ENCODE results near the gene IRAK1.

IRAK1 gene

GRCh38 chrX:154013001-154013421, 6.7 kb downstream of the IRAK1 start:
- no peaks in the 10 kb centered on the region for H3K36me3 ChIP-seq (ENCODE audit: control insufficient read depth, insufficient read depth, low read length)
- WGBS (ENCODE audit: extremely low coverage, insufficient coverage, low lambda C conversion rate), result no CpG with 5 or more reads among the region's 17 CpGs

GRCh38 chrX:154012336-154012991, 7.2 kb downstream of the IRAK1 start:
- Histone ChIP-seq H2AK5ac (ENCODE audit: low read length) (no peak overlapping the region), H3K4ac (ENCODE audit: low read depth, low read length) (no peak overlapping the region), H3K79me1 (ENCODE audit: low read length) (no peaks in the 10 kb centered on the region), H4K5ac (ENCODE audit: low read length) (no peak overlapping the region), H2BK15ac (replicated peaks; ENCODE audit: low read depth) (no peak overlapping the region), H3K79me2 (ENCODE audit: control insufficient read depth, insufficient read depth, low read length) (no peaks in the 10 kb centered on the region), H3K36me3 (ENCODE audit: control insufficient read depth, insufficient read depth, low read length) (no peaks in the 10 kb centered on the region), H3K27me3 (ENCODE audit: insufficient read depth, low read length, poor library complexity) (no peaks in the 10 kb centered on the region), H3K23ac (ENCODE audit: low read length) (no peak overlapping the region), H2BK120ac (ENCODE audit: low read depth, low read length) (no peak overlapping the region), H3K4me1 (ENCODE audit: control insufficient read depth, low read depth, low read length) (no peaks in the 10 kb centered on the region), H3K56ac (ENCODE audit: low read length) (no peak overlapping the region), H2BK5ac (ENCODE audit: low read length) (no peak overlapping the region), H3K9ac (ENCODE audit: low read length) (no peak overlapping the region), H3K4me2 (ENCODE audit: low read length) (no peak overlapping the region), H4K8ac (ENCODE audit: low read depth, low read length) (no peak overlapping the region), H3K4me3 (ENCODE audit: low read length) (no peak overlapping the region), H3K18ac (ENCODE audit: low read length) (no peak overlapping the region), H3K27ac (ENCODE audit: low read depth, low read length) (peak overlapping the region; percentile 19)
- peak; percentile 60 for DNase-seq
- WGBS (ENCODE audit: extremely low coverage, insufficient coverage, low lambda C conversion rate), result no CpG with 5 or more reads among the region's 17 CpGs

More at GRCh38 chrX:154013001-154013421, 6.7 kb downstream of the IRAK1 start:
- Histone ChIP-seq H3K4me3 (ENCODE audit: low read length) (no peak overlapping the region), H3K23ac (ENCODE audit: low read length) (no peak overlapping the region), H3K27ac (ENCODE audit: low read depth, low read length) (no peak overlapping the region), H3K18ac (ENCODE audit: low read length) (no peak overlapping the region), H3K4ac (ENCODE audit: low read depth, low read length) (no peak overlapping the region), H4K5ac (ENCODE audit: low read length) (no peak overlapping the region), H2AK5ac (ENCODE audit: low read length) (no peak overlapping the region), H2BK120ac (ENCODE audit: low read depth, low read length) (no peak overlapping the region), H3K27me3 (ENCODE audit: insufficient read depth, low read length, poor library complexity) (no peaks in the 10 kb centered on the region), H3K4me2 (ENCODE audit: low read length) (no peak overlapping the region), H3K56ac (ENCODE audit: low read length) (no peak overlapping the region), H3K4me1 (ENCODE audit: control insufficient read depth, low read depth, low read length) (no peaks in the 10 kb centered on the region), H3K79me1 (ENCODE audit: low read length) (no peaks in the 10 kb centered on the region), H2BK5ac (ENCODE audit: low read length) (no peak overlapping the region), H4K8ac (ENCODE audit: low read depth, low read length) (no peak overlapping the region), H3K79me2 (ENCODE audit: control insufficient read depth, insufficient read depth, low read length) (no peaks in the 10 kb centered on the region), H2BK15ac (replicated peaks; ENCODE audit: low read depth) (no peak overlapping the region), H3K9ac (ENCODE audit: low read length) (no peak overlapping the region)
- no peak for DNase-seq

GRCh38 chrX:154011376-154012335, 8.0 kb downstream of the IRAK1 start:
- H2BK120ac ChIP-seq (ENCODE audit: low read depth, low read length), result no peak overlapping the region
- H3K79me2 ChIP-seq (ENCODE audit: control insufficient read depth, insufficient read depth, low read length), result no peaks in the 10 kb centered on the region
- no peak overlapping the region for H4K8ac ChIP-seq (ENCODE audit: low read depth, low read length)
- no peaks in the 10 kb centered on the region for H3K36me3 ChIP-seq (ENCODE audit: control insufficient read depth, insufficient read depth, low read length)
- no peaks in the 10 kb centered on the region for H3K79me1 ChIP-seq (ENCODE audit: low read length)
- H3K4me1 ChIP-seq (ENCODE audit: control insufficient read depth, low read depth, low read length), result no peaks in the 10 kb centered on the region
- DNase-seq, result no peak
- no peak overlapping the region for H3K27ac ChIP-seq (ENCODE audit: low read depth, low read length)
- H2BK5ac ChIP-seq (ENCODE audit: low read length), result no peak overlapping the region
- no peaks in the 10 kb centered on the region for H3K27me3 ChIP-seq (ENCODE audit: insufficient read depth, low read length, poor library complexity)
- H3K9ac ChIP-seq (ENCODE audit: low read length), result no peak overlapping the region
- H2BK15ac ChIP-seq (replicated peaks; ENCODE audit: low read depth), result no peak overlapping the region
- no peak overlapping the region for H3K56ac ChIP-seq (ENCODE audit: low read length)
- H3K18ac ChIP-seq (ENCODE audit: low read length), result no peak overlapping the region
- H4K5ac ChIP-seq (ENCODE audit: low read length), result no peak overlapping the region
- no CpG with 5 or more reads among the region's 18 CpGs for WGBS (ENCODE audit: extremely low coverage, insufficient coverage, low lambda C conversion rate)
- no peak overlapping the region for H2AK5ac ChIP-seq (ENCODE audit: low read length)
- H3K4me3 ChIP-seq (ENCODE audit: low read length), result no peak overlapping the region
- no peak overlapping the region for H3K4me2 ChIP-seq (ENCODE audit: low read length)
- no peak overlapping the region for H3K4ac ChIP-seq (ENCODE audit: low read depth, low read length)
- H3K23ac ChIP-seq (ENCODE audit: low read length), result no peak overlapping the region

DNA sequence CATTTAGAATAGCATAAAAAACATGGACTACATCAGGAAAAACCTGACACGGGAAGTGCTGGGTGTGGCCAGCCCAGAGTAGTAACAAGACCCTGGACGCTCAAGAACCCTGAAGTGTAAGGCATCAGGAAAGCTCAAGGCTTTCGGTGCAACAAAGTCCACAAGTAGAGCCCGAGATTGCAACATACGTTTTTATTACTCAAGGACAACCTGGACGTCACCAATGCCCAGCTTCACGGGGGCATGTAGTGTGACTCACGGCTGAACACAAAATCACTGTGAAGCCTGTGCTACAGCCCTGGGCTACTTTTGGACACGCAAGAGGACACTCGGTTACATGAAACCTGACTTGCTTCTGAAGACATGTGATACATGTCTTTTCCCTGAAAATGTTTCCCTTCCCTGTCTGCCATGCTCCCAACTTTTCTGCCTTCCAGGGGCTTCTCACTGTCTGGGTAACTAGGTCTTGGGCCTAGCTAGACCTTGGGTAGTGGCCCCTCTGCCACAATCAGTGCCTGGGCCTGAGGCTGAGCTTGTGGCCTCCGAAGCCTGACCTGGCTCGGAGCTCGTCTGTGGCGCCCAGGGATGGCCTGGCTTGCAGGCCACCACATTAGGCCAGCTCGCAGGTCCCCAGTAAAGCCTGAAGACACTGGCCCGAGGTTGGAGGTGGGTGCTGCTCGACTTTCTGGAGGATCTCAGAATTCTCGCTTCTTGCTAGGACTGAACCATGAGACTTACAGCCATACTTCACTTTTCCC, 9.2 kb downstream of the IRAK1 start:
- Histone ChIP-seq H3K27ac (ENCODE audit: low read depth, low read length) (no peak overlapping the region), H2BK120ac (ENCODE audit: low read depth, low read length) (no peak overlapping the region)
- no CpG with 5 or more reads among the region's 18 CpGs for WGBS (ENCODE audit: extremely low coverage, insufficient coverage, low lambda C conversion rate)

GRCh38 chrX:154008521-154008920, 11.2 kb downstream of the IRAK1 start:
- Histone ChIP-seq H2BK120ac (ENCODE audit: low read depth, low read length) (no peak overlapping the region), H3K79me2 (ENCODE audit: control insufficient read depth, insufficient read depth, low read length) (no peaks in the 10 kb centered on the region), H3K79me1 (ENCODE audit: low read length) (no peaks in the 10 kb centered on the region), H3K18ac (ENCODE audit: low read length) (no peak overlapping the region), H3K36me3 (ENCODE audit: control insufficient read depth, insufficient read depth, low read length) (no peaks in the 10 kb centered on the region), H3K4me2 (ENCODE audit: low read length) (no peak overlapping the region), H2AK5ac (ENCODE audit: low read length) (no peak overlapping the region), H3K4ac (ENCODE audit: low read depth, low read length) (no peak overlapping the region), H2BK5ac (ENCODE audit: low read length) (no peak overlapping the region), H3K4me3 (ENCODE audit: low read length) (no peak overlapping the region), H3K27me3 (ENCODE audit: insufficient read depth, low read length, poor library complexity) (no peaks in the 10 kb centered on the region), H3K9ac (ENCODE audit: low read length) (no peak overlapping the region), H3K56ac (ENCODE audit: low read length) (no peak overlapping the region), H3K27ac (ENCODE audit: low read depth, low read length) (no peak overlapping the region), H3K4me1 (ENCODE audit: control insufficient read depth, low read depth, low read length) (no peaks in the 10 kb centered on the region), H2BK15ac (replicated peaks; ENCODE audit: low read depth) (no peak overlapping the region), H3K23ac (ENCODE audit: low read length) (no peak overlapping the region), H4K5ac (ENCODE audit: low read length) (no peak overlapping the region), H4K8ac (ENCODE audit: low read depth, low read length) (no peak overlapping the region)
- DNase-seq, result no peak
- no CpG with 5 or more reads among the region's 4 CpGs for WGBS (ENCODE audit: extremely low coverage, insufficient coverage, low lambda C conversion rate)

More for the DNA sequence above, 9.2 kb downstream of the IRAK1 start:
- no peak overlapping the region for H2BK15ac ChIP-seq (replicated peaks; ENCODE audit: low read depth)
- H3K9ac ChIP-seq (ENCODE audit: low read length), result no peak overlapping the region
- no peaks in the 10 kb centered on the region for H3K4me1 ChIP-seq (ENCODE audit: control insufficient read depth, low read depth, low read length)
- H3K79me2 ChIP-seq (ENCODE audit: control insufficient read depth, insufficient read depth, low read length), result no peaks in the 10 kb centered on the region
- no peak overlapping the region for H3K18ac ChIP-seq (ENCODE audit: low read length)
- H3K27me3 ChIP-seq (ENCODE audit: insufficient read depth, low read length, poor library complexity), result no peaks in the 10 kb centered on the region
- H3K79me1 ChIP-seq (ENCODE audit: low read length), result no peaks in the 10 kb centered on the region
- H3K4me3 ChIP-seq (ENCODE audit: low read length), result no peak overlapping the region
- H3K23ac ChIP-seq (ENCODE audit: low read length), result no peak overlapping the region
- no peak for DNase-seq
- H3K4ac ChIP-seq (ENCODE audit: low read depth, low read length), result no peak overlapping the region
- no peak overlapping the region for H3K4me2 ChIP-seq (ENCODE audit: low read length)
- H3K56ac ChIP-seq (ENCODE audit: low read length), result no peak overlapping the region
- H4K8ac ChIP-seq (ENCODE audit: low read depth, low read length), result no peak overlapping the region
- H3K36me3 ChIP-seq (ENCODE audit: control insufficient read depth, insufficient read depth, low read length), result no peaks in the 10 kb centered on the region
- no peak overlapping the region for H2BK5ac ChIP-seq (ENCODE audit: low read length)
- no peak overlapping the region for H2AK5ac ChIP-seq (ENCODE audit: low read length)
- no peak overlapping the region for H4K5ac ChIP-seq (ENCODE audit: low read length)

Measured in mesendoderm (in vitro differentiated cells).